ENCODE measurements around the gene SIAH1.
"Not testable (repeated sequence)": the region's sequence is repeated elsewhere in the genome, so short reads cannot be mapped to it uniquely, and the experiment has no call there.

SIAH1 gene

GRCh38 chr16:48366165-48367093 lies 18.8 kb downstream of the SIAH1 start:
- peak; percentile 62 for DNase-seq (ENCODE audit: low spot score)

DNA sequence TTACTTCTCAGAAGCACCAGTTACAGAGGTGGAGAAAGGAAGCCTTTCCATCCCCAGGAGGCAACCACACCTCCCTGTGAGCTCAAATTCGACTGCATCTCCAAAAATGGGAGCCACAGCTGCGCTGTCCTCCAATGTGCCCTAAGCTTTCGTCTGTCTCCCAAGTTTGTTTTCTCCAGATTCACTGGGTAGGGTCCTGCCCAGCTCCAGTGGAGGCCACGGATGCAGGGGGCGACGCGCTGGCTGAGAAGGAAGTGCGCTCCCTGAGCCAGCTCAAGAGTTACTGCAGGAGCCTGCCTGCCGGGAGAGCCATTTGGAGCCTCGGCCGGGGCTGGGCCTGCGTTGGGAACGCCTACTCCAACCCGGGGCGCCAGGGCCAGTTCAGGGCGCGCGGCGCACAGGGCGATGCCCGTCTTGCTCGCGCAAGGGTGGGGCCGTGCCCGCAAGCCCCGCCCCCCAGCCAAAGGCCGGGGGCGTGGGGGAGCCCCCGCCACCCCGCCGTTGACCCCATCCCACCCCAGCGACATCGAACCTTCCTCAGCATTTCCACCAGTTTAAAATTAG lies 19.5 kb downstream of the SIAH1 start:
- DNase-seq (ENCODE audit: low spot score) = peak; percentile 69

GRCh38 chr16:48365025-48365600 lies 20.1 kb downstream of the SIAH1 start:
- DNase-seq (ENCODE audit: low spot score) = no peak

GRCh38 chr16:48361540-48362144 lies 23.6 kb downstream of the SIAH1 start:
- DNase-seq (ENCODE audit: low spot score) = no peak

GRCh38 chr16:48361012-48361411 lies 24.2 kb downstream of the SIAH1 start:
- no peak for DNase-seq (ENCODE audit: low spot score)

DNA sequence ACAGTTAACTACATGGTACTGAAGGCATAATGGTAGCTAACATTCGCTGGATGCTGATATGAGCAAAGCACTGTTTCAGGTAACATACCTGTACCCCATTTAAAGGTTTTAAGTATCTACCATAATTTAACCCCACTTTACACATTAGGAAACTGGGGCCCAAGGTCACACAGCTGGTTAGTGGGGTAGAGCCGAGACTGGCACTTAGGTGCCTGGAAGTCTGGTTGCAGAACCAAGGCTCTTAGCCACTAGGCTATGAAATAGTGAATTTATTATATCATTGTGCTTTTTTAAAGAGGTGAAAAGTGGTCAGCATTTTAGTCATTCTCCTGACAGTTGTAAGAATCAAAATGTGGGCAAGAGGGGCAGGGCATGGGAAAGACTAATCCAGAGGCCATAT lies 25.2 kb downstream of the SIAH1 start:
- DNase-seq (ENCODE audit: low spot score) = no peak

GRCh38 chr16:48358419-48358818 lies 26.8 kb downstream of the SIAH1 start:
- DNase-seq (ENCODE audit: low spot score) = no peak

DNA sequence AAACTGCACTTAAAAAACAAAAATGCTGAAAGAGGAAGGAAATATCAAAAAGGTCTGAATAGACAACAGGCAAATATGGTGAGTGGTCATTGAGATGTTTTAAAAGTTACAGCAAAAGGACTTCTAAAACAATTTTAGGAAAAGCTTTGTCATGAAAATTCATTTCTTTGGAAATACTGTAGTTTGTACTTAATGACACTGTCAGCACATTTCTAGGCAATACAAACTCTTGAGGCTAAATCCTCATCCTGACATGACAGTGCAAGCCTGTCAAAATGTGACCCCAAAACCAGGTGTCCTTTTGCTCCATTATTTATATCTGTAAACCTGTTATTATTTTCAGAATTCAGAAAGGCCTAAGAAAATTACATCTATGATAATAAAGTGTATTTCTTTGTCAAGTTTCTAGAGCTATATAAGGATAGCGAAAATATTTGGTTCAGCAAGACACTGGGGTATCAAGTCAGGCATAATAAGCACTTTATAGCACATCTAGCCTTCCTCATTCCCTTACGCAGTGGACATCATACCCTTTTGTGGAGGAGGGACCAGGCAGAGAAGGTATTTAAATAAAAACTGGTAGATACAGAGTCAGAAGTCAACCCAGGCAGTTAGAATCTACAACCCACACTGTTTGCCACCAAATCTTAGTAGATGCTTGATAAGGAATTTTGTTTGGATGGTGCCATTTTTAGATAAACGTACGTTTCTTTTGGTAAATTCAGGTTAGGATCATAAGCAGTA lies 28.4 kb downstream of the SIAH1 start:
- DNase-seq (ENCODE audit: low spot score) = no peak

- DNase-seq (ENCODE audit: low spot score) = no peak
Observed at GRCh38 chr16:48354877-48355855, 30.0 kb downstream of the SIAH1 start.

GRCh38 chr16:48354385-48354784 lies 30.8 kb downstream of the SIAH1 start:
- DNase-seq (ENCODE audit: low spot score) = not testable (repeated sequence)

GRCh38 chr16:48353565-48354163 lies 31.5 kb downstream of the SIAH1 start:
- DNase-seq (ENCODE audit: low spot score) = peak; percentile 72

- no peak for DNase-seq (ENCODE audit: low spot score)
Observed at GRCh38 chr16:48352648-48353390, 32.4 kb downstream of the SIAH1 start.

- DNase-seq (ENCODE audit: low spot score) = no peak
Observed at GRCh38 chr16:48350736-48351135, 34.5 kb downstream of the SIAH1 start.

DNA sequence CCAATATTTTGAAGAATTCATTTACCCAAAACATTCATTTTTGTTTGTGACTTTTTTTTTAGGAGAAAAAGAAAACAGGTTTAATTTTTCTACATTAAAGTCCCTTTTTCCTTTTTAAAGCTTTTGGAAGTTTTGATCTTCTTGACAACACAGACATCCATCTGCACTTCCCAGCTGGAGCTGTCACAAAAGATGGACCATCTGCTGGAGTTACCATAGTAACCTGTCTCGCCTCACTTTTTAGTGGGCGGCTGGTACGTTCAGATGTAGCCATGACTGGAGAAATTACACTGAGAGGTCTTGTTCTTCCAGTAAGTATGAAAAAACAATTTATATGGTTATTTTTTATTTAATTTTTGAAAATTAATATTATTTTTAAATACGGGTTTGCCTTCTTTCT lies 37.2 kb downstream of the SIAH1 start:
- no peak for DNase-seq (ENCODE audit: low spot score)

GRCh38 chr16:48347191-48347865 lies 37.9 kb downstream of the SIAH1 start:
- no peak for DNase-seq (ENCODE audit: low spot score)

- DNase-seq (ENCODE audit: low spot score) = no peak
Observed at GRCh38 chr16:48342591-48342990, 42.6 kb downstream of the SIAH1 start.

- DNase-seq (ENCODE audit: low spot score) = no peak
Observed at GRCh38 chr16:48340054-48340453, 45.2 kb downstream of the SIAH1 start.

DNA sequence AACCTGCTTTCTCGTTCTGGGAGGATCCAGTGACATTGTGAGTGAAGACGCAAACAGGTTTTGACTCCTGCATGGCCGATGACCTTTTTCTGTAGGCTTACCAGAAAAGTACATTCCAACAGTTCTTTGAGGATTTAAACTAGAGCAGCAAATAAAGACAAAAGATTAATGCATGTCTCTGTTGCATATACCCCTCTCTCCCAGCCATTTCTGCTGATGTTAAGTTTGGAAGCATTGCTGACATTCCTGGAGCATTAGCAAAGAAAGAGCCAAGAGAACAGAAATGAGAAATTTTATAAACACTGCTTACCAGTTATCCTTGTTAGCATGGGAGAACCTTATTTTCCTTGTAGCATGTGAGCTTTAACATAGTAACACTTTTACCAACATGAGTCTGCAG lies 49.3 kb downstream of the SIAH1 start:
- DNase-seq (ENCODE audit: low spot score) = no peak

GRCh38 chr16:48334325-48334724 lies 50.9 kb downstream of the SIAH1 start:
- DNase-seq (ENCODE audit: low spot score) = no peak

All from CD4-positive, alpha-beta T cell treated with Interleukin-6 at 100 ng/mL for 8 hours (primary cell).